ENCODE measurements around the gene COG1. TPM values are rescaled to one million over a fixed set of nuclear protein-coding genes. Genes with fewer than 3 reads are reported as not detected.

Gene COG1
- total and polyA plus RNA-seq, 9 of the 15 experiments (the other 6 are each of a cell fraction or from before 2014, with no cell fraction given): 9.5 to 26.8 (median 12.9) TPM

DNA sequence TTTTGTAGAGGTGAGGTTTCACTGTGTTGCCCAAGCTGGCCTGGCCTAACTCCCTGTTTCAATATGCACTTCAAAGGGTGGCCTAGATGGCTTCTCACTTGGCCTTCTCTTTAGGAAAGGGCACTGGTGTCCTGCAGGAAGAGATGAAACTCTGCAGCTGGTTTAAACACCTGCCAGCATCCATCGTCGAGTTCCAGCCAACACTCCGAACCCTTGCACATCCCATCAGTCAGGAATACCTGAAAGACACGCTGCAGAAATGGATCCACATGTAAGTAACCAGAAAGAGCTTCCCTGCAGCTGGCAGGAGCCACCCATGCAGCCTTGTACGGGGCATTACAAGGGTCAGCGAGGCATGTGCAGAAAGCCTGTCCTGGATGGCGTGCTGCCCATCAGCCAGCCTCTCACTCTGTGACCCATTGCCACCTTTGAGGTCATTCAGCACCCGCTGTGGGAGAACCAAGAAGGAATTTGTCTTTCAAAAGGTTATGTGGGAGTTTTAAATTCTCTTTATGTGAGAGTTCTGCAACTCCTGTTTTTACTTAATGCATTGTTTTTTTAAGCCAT is 7.0 kb downstream of the COG1 start:
- Histone ChIP-seq H3K79me2 (ENCODE audit: control insufficient read depth, insufficient read depth, low read length) (0 out of 3 replicates have a peak, but pooled peaks cover under 1% of the 10 kb centered on the region), H4K20me1 (replicated peaks; ENCODE audit: control insufficient read depth, insufficient read depth, low read length) (peaks cover 20% of the 10 kb centered on the region), H3K36me3 (ENCODE audit: control insufficient read depth, insufficient read depth, low read length) (peaks cover 93% of the 10 kb centered on the region), H3K27ac (ENCODE audit: extremely low read depth, low read depth, low read length) (no peak overlapping the region), H3K9ac (ENCODE audit: insufficient read depth in 1 of 2, low read depth in 2 of 2, low read length in 2 of 2) (0 out of 4 replicates have a peak overlapping the region, but pooled peaks of 1 of the 2 experiments have one; percentile 22), H2AFZ (ENCODE audit: low read depth, low read length) (no peak overlapping the region), H3K4me1 (replicated peaks in 1 of 2; ENCODE audit: control insufficient read depth in 2 of 2, insufficient read depth in 2 of 2, low read length in 2 of 2) (peaks cover 3 to 8% of the 10 kb centered on the region in 2 experiments; a peak in 3 of 5 replicates), H3K9me1 (ENCODE audit: control insufficient read depth, insufficient read depth, low read length) (peaks cover 8% of the 10 kb centered on the region), H3K4me2 (ENCODE audit: insufficient read depth, low read length) (no peak overlapping the region), H3K9me3 (replicated peaks; ENCODE audit: control insufficient read depth, insufficient read depth, low read depth, low read length) (no peaks in the 10 kb centered on the region; the same call in 1 of the 2 replicates), H3K27me3 (ENCODE audit: control insufficient read depth in 2 of 2, insufficient read depth in 2 of 2, low read length in 2 of 2) (no peaks in the 10 kb centered on the region), H3K4me3 (no peak overlapping the region)
- 93% methylated on average over 8 of the region's 8 CpGs for WGBS (ENCODE audit: insufficient coverage, low coverage, missing lambda C conversion rate)
- BruUV-seq (replicated peaks): no TSS peak
- ATAC-seq: no peak
- no peak for FAIRE-seq
- DNase-seq (ENCODE audit: extremely low read depth in 1 of 4, low spot score in 3 of 4): no peak
- TF ChIP-seq KDM2B (CRISPR knock-in tag; IDR thresholded peaks at IDR 0.05): no peak
- in situ Hi-C loops (cut with MboI): no loop called here
- POLR2A ChIA-PET: no interaction called here
- intact Hi-C loops (cut with micrococcal nuclease): no loop called here
- CTCF ChIA-PET (ENCODE audit: low intra/inter-chr PET ratio): no interaction called here

GRCh38 chr17:73200476-73200875 is 7.6 kb downstream of the COG1 start:
- DNase-seq (ENCODE audit: extremely low read depth in 1 of 4, low spot score in 3 of 4) (no peak), ATAC-seq (no peak), FAIRE-seq (no peak)
- Histone ChIP-seq H3K9me1 (ENCODE audit: control insufficient read depth, insufficient read depth, low read length) (peaks cover 8% of the 10 kb centered on the region), H3K9me3 (replicated peaks; ENCODE audit: control insufficient read depth, insufficient read depth, low read depth, low read length) (no peaks in the 10 kb centered on the region; the same call in 1 of the 2 replicates), H3K4me3 (no peak overlapping the region), H3K27ac (ENCODE audit: extremely low read depth, low read depth, low read length) (no peak overlapping the region), H3K27me3 (ENCODE audit: control insufficient read depth in 2 of 2, insufficient read depth in 2 of 2, low read length in 2 of 2) (no peaks in the 10 kb centered on the region), H4K20me1 (replicated peaks; ENCODE audit: control insufficient read depth, insufficient read depth, low read length) (peaks cover 20% of the 10 kb centered on the region), H3K36me3 (ENCODE audit: control insufficient read depth, insufficient read depth, low read length) (peaks cover 96% of the 10 kb centered on the region), H2AFZ (ENCODE audit: low read depth, low read length) (no peak overlapping the region), H3K4me1 (replicated peaks in 1 of 2; ENCODE audit: control insufficient read depth in 2 of 2, insufficient read depth in 2 of 2, low read length in 2 of 2) (peaks cover 3 to 8% of the 10 kb centered on the region in 2 experiments; a peak in 3 of 5 replicates), H3K9ac (ENCODE audit: insufficient read depth in 1 of 2, low read depth in 2 of 2, low read length in 2 of 2) (no peak overlapping the region), H3K79me2 (ENCODE audit: control insufficient read depth, insufficient read depth, low read length) (no peaks in the 10 kb centered on the region), H3K4me2 (ENCODE audit: insufficient read depth, low read length) (no peak overlapping the region)
- no peak for TF ChIP-seq ESRRA (IDR thresholded peaks at IDR 0.05; ENCODE audit: borderline replicate concordance, low read depth)
- TF ChIP-seq, protein P1, sequence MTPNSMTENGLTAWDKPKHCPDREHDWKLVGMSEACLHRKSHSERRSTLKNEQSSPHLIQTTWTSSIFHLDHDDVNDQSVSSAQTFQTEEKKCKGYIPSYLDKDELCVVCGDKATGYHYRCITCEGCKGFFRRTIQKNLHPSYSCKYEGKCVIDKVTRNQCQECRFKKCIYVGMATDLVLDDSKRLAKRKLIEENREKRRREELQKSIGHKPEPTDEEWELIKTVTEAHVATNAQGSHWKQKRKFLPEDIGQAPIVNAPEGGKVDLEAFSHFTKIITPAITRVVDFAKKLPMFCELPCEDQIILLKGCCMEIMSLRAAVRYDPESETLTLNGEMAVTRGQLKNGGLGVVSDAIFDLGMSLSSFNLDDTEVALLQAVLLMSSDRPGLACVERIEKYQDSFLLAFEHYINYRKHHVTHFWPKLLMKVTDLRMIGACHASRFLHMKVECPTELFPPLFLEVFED (CRISPR knock-in tag; conservative IDR thresholded peaks at IDR 0.05): no peak
- no peak for TF ChIP-seq L3MBTL2 (IDR thresholded peaks at IDR 0.05)
- no peak for TF ChIP-seq ETV5 (CRISPR knock-in tag; IDR thresholded peaks at IDR 0.05; ENCODE audit: low read depth)
- TF ChIP-seq CTCFL (IDR thresholded peaks at IDR 0.05; ENCODE audit: borderline replicate concordance, insufficient read depth, low read depth, low read length, poor library complexity, severe bottlenecking): no peak
- POLR2A ChIA-PET: interaction anchor here (0.8 kb wide), 1 partner anchor 27 kb away, joined by 6 read pairs; no protein-coding TSS in a partner anchor
- no TSS peak for BruUV-seq (replicated peaks)
- in situ Hi-C loops (cut with MboI): no loop called here
- intact Hi-C loops (cut with micrococcal nuclease): no loop called here
- 92% methylated on average over 10 of the region's 10 CpGs for WGBS (ENCODE audit: insufficient coverage, low coverage, missing lambda C conversion rate)
- CTCF ChIA-PET (ENCODE audit: low intra/inter-chr PET ratio): no interaction called here

Data from K562 (cell line).